Fibroblast of lung (primary cell): ENCODE measurements around the gene HOOK1. TPM values are rescaled to one million over a fixed set of nuclear protein-coding genes. Genes with fewer than 3 reads are reported as not detected.

Experiments
- DNase-seq, 2 donors: peaks; one replicate each; pipeline versions ENCODE4 v3.0.0 to v3.0.0-alpha.2; 2010; ENCODE audit warnings: low read depth in 2 of 2
- H2AFZ ChIP-seq: 2 replicates; pipeline ENCODE4 v1.5.1; 2012; ENCODE audit warnings: low read length, control low read depth, inconsistent platforms
- H3K27ac ChIP-seq: 2 replicates; pipeline ENCODE4 v1.5.1; 2011; ENCODE audit warnings: low read length, control low read depth; ENCODE audit not compliant: insufficient read depth
- H3K27me3 ChIP-seq: 2 replicates; pipeline ENCODE4 v1.5.1; 2011; ENCODE audit warnings: mild to moderate bottlenecking, low read length; ENCODE audit not compliant: control insufficient read depth, insufficient read depth
- H3K36me3 ChIP-seq: 2 replicates; pipeline ENCODE4 v1.5.1; 2011; ENCODE audit warnings: low read length; ENCODE audit not compliant: control insufficient read depth, insufficient read depth
- H3K4me1 ChIP-seq: 2 replicates; pipeline ENCODE4 v1.5.1; 2011; ENCODE audit warnings: low read length; ENCODE audit not compliant: control insufficient read depth, insufficient read depth; ENCODE audit errors: extremely low read depth
- H3K4me2 ChIP-seq: 2 replicates; pipeline ENCODE4 v1.5.1; 2011; ENCODE audit warnings: low read length, control low read depth; ENCODE audit not compliant: insufficient read depth; ENCODE audit errors: extremely low read depth
- H3K4me3 ChIP-seq, 4 experiments: fragments of 200-600 bp in 1 of 4; sonication (generic) in 1 of 4; replicated peaks in 1 of 4; 2 replicates each; pipeline ENCODE4 v1.5.1; 2011 to 2016; ENCODE audit warnings: low read length in 4 of 4, low read depth in 3 of 4, mild to moderate bottlenecking in 3 of 4, control low read depth in 2 of 4, inconsistent platforms in 1 of 4, mixed read lengths in 1 of 4; ENCODE audit not compliant: insufficient read depth in 1 of 4; ENCODE audit errors: control extremely low read depth in 1 of 4
- H3K79me2 ChIP-seq: 2 replicates; pipeline ENCODE4 v1.5.1; 2012; ENCODE audit warnings: mild to moderate bottlenecking, low read length, inconsistent platforms; ENCODE audit not compliant: control insufficient read depth, insufficient read depth
- H3K9ac ChIP-seq: 2 replicates; pipeline ENCODE4 v1.5.1; 2011; ENCODE audit warnings: mild to moderate bottlenecking, low read length, control low read depth; ENCODE audit not compliant: insufficient read depth
- H3K9me3 ChIP-seq: 2 replicates; pipeline ENCODE4 v1.5.1; 2012; ENCODE audit warnings: low read depth, low read length; ENCODE audit not compliant: control insufficient read depth, insufficient read depth
- H4K20me1 ChIP-seq: 2 replicates; pipeline ENCODE4 v1.5.1; 2011; ENCODE audit warnings: low read length; ENCODE audit not compliant: control insufficient read depth, insufficient read depth; ENCODE audit errors: extremely low read depth
- EZH2 ChIP-seq: IDR thresholded peaks from 2 replicates; pipeline ENCODE4 v1.5.1; 2012; ENCODE audit warnings: low read length, control low read depth, mild to moderate bottlenecking; ENCODE audit errors: missing control alignments
- polyA plus RNA-seq, 2 donors: library from polyadenylated mRNA; depleted of rRNA in 1 of 2; stranded (reverse) in 1 of 2; unstranded in 1 of 2; fragments of >200 nt; gene quantifications; 2 replicates each; pipeline ENCODE4 v1.2.1, GENCODE V29; 2011 to 2012; ENCODE audit warnings: missing spikeins in 1 of 2
- total RNA-seq: library from RNA; depleted of rRNA; stranded (reverse); fragments of >200 nt; gene quantifications from 2 replicates; pipeline ENCODE4 v1.2.1, GENCODE V29; 2014
- TF ChIP-seq, protein P1 (sequence below), 2 donors: IDR thresholded peaks in 1 of 2; conservative IDR thresholded peaks in 1 of 2; 1 replicate in 1 of 2; 2 replicates in 1 of 2; pipeline ENCODE4 v1.5.1; 2011 to 2012; ENCODE audit warnings: low read length in 2 of 2, control low read depth in 1 of 2, inconsistent platforms in 1 of 2, low read depth in 1 of 2, mild to moderate bottlenecking in 1 of 2

HOOK1 gene
- total and polyA plus RNA-seq, 2 donors (not counting 1 experiment from before 2014, with no cell fraction given) = under 0.01 TPM; not detected in 1

DNA sequence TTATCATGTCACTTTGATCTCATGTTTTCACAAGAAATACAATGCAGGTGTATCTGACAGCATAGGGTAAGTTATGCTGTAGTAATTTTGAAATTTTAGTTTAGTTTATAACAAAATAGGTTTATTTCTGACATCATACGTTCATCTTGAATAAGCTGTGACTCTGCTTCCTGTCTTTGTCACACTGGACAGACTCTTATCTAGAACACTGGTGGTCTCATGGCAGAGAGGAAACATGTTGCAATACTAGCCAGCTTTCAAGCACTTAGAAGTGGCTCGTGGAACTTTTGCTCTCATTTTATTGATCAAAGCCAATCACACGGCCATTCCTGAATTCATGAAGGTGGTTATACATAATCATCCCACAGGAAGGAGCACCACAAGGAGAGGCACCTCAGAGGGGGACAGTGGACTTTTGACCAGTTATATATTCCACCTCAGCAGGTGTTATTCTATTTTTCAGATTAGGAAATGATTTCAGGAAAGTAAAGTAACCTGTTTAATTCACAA lies 65.3 kb downstream of the HOOK1 start:
- TF ChIP-seq EZH2 = no peak
- TF ChIP-seq, protein P1, sequence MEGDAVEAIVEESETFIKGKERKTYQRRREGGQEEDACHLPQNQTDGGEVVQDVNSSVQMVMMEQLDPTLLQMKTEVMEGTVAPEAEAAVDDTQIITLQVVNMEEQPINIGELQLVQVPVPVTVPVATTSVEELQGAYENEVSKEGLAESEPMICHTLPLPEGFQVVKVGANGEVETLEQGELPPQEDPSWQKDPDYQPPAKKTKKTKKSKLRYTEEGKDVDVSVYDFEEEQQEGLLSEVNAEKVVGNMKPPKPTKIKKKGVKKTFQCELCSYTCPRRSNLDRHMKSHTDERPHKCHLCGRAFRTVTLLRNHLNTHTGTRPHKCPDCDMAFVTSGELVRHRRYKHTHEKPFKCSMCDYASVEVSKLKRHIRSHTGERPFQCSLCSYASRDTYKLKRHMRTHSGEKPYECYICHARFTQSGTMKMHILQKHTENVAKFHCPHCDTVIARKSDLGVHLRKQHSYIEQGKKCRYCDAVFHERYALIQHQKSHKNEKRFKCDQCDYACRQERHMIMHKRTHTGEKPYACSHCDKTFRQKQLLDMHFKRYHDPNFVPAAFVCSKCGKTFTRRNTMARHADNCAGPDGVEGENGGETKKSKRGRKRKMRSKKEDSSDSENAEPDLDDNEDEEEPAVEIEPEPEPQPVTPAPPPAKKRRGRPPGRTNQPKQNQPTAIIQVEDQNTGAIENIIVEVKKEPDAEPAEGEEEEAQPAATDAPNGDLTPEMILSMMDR (conservative IDR thresholded peaks at IDR 0.05 in 1 of 2, IDR thresholded peaks at IDR 0.05 in 1 of 2; ENCODE audit: low read depth in 1 of 2, low read length in 2 of 2) = no peak
- H2AFZ ChIP-seq = no peak overlapping the region
- H3K9ac ChIP-seq = no peak overlapping the region
- H3K4me3 ChIP-seq = no peak overlapping the region
- H3K9me3 ChIP-seq = no peaks in the 10 kb centered on the region
- H3K79me2 ChIP-seq = no peaks in the 10 kb centered on the region
- no peaks in the 10 kb centered on the region for H3K4me1 ChIP-seq
- DNase-seq = no peak
- H3K4me2 ChIP-seq = no peak overlapping the region
- H3K36me3 ChIP-seq = no peaks in the 10 kb centered on the region
- H4K20me1 ChIP-seq = no peaks in the 10 kb centered on the region
- H3K27ac ChIP-seq = no peak overlapping the region
- H3K27me3 ChIP-seq = no peaks in the 10 kb centered on the region

DNA sequence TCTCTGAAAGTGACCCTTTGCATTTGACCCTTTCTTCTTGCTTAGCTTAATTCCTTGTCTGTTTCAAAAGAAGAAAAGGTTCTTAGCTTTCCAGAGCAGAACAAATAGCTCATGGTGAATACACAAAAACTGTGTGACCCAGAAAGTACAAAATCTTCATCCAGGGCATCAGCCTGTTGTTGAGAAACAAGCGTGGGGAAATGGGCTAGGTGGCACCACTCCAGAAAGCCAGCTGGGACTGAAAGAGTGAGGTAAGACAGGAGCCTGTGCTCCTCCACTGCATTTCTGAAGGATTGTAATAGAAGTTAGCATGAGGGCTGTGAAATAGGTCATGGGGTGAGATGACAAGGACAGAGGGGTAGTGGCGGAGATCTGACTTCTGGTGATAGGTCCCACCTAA lies 66.0 kb downstream of the HOOK1 start:
- Histone ChIP-seq H3K4me1 (no peaks in the 10 kb centered on the region), H3K27me3 (no peaks in the 10 kb centered on the region), H3K4me2 (no peak overlapping the region), H3K9me3 (no peaks in the 10 kb centered on the region), H3K4me3 (no peak overlapping the region), H4K20me1 (no peaks in the 10 kb centered on the region), H3K79me2 (no peaks in the 10 kb centered on the region), H3K9ac (no peak overlapping the region), H2AFZ (no peak overlapping the region), H3K27ac (no peak overlapping the region), H3K36me3 (no peaks in the 10 kb centered on the region)
- DNase-seq = peak in 1 of 2 donors; percentile 30
- TF ChIP-seq EZH2 = no peak
- TF ChIP-seq, protein P1 (conservative IDR thresholded peaks at IDR 0.05 in 1 of 2, IDR thresholded peaks at IDR 0.05 in 1 of 2; ENCODE audit: low read depth in 1 of 2, low read length in 2 of 2) = no peak

DNA sequence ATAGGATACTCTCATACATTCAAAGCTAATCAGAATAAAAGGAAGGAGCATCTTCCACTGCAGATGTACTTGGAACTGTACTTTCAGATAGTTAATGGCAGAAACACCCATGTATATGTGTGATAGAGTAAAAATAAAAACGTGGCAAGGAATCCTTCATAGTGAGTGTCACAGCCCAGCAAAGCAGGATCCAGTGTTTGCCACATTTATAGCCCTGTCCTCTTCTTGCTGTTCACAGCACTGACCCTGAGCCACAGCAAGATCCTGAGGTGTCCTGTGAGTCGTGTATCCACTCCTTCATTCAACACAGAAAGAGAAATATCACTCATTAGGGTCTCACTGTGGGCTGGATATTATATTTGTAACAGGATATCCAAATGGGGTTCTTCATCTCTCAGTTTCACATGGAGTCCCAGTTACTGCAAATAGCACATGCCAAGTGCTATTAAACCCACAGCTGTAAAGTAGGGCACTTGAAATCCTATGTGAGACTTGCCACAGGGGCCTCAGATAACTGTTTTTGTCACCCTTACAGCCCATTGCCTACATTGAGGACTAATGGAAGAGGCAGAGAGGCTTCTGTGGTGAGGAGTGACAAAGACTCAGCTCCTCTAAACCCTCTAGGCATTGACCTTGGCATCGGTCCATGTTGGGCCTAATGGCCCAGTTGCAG lies 70.5 kb downstream of the HOOK1 start:
- no peak overlapping the region for H3K9ac ChIP-seq
- no peak for DNase-seq
- H3K4me3 ChIP-seq = no peak overlapping the region
- H2AFZ ChIP-seq = no peak overlapping the region
- no peaks in the 10 kb centered on the region for H3K9me3 ChIP-seq
- no peak overlapping the region for H3K27ac ChIP-seq
- H3K4me2 ChIP-seq = no peak overlapping the region
- no peaks in the 10 kb centered on the region for H3K4me1 ChIP-seq
- H3K27me3 ChIP-seq = no peaks in the 10 kb centered on the region
- H3K79me2 ChIP-seq = no peaks in the 10 kb centered on the region
- H4K20me1 ChIP-seq = no peaks in the 10 kb centered on the region
- TF ChIP-seq, protein P1 (conservative IDR thresholded peaks at IDR 0.05 in 1 of 2, IDR thresholded peaks at IDR 0.05 in 1 of 2; ENCODE audit: low read depth in 1 of 2, low read length in 2 of 2) = no peak
- no peak for TF ChIP-seq EZH2
- no peaks in the 10 kb centered on the region for H3K36me3 ChIP-seq
